GM19395 (cell line): Measurements from ENCODE around the gene RAB40C.

Experiments used
- ATAC-seq: cut with Tn5 transposase; IDR thresholded peaks from one replicate; pipeline ENCODE4 v1.9.1; 2021; ENCODE audit warnings: mild to moderate bottlenecking, moderate library complexity; ENCODE audit not compliant: unreplicated experiment

RAB40C gene

DNA sequence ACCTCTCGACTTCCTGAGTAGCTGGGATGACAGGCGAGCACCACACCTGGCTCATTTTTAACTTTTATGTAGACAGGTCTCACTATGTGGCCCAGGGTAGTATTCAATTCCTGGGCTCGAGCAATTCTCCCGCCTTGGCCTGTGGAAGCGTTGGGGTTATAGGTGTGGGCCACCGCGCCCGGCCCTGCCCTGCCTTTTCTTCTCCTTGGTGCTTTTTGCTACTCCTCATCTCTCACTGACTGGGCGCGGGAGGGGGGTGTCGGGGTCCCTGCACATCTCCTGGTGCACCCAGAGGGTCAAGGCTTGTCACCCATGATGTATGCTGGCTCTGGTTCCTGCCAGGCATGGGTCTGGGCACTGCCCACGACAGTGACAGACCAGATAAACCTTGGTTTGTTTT, 54.7 kb downstream of the RAB40C start:
- ATAC-seq = no peak

DNA sequence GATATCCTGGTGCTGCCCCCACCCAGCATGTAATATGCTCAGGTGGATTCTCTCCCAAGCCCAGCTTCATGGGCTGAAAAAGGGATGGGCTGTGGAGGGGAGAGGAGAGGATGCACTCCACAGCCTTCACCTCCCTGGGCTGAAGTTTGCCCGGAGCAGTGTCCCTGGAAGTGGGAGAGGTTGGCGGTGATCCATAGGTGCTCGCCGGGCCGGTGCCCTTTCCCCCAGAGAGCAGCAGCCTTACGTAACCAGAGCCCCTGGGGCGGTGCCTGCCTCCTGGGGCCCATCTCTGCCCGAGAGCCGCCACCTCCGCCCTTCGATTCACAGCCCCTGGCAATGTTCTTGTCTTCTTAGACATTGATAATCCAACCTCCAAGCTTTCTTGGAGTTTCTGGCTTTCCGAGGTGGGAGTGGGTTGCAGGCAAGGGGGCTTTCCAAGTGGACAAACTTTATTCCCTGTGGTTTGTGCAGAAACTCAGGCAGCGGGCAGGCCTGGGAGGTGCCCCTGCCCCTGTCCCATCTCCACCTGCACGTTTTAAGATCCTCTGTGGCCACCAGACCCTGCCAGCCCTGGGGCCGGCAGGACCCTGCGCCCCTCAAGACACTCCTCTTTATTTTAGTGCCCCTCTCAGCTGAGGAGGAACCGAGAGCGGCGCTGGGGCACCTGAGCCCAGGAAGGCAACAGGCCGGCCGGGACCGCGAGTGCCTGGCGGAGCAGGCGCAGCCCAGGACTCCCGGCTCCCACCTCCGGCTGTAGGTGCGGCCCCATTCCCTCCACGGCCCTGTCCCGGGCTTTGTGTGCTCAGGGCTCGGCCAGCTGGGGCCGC, 56.2 kb downstream of the RAB40C start:
- no peak for ATAC-seq

DNA sequence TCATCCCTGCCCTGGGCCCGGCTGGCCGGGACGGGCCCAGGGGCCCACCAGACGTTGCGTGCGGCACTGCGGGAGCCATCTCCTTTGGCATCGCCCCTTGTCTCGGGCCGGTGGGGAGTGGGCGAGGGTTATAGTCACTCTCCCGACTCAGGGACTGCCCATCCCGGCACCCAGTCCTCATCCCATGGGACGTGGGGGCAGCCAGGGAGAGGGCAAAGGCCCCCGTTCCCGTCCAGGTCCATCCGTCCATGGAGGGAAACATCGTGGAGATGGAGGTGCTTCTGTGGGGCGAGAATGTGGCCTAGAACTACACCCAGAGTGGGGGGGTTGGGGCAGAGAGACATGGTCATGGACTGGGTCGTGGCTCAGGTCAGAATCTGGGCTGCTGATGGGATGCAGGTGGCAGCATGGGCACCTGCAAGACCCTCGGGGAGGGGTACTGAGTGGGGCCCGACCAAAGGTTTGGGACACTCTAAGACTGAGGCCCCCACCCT, 56.9 kb downstream of the RAB40C start:
- ATAC-seq = no peak

DNA sequence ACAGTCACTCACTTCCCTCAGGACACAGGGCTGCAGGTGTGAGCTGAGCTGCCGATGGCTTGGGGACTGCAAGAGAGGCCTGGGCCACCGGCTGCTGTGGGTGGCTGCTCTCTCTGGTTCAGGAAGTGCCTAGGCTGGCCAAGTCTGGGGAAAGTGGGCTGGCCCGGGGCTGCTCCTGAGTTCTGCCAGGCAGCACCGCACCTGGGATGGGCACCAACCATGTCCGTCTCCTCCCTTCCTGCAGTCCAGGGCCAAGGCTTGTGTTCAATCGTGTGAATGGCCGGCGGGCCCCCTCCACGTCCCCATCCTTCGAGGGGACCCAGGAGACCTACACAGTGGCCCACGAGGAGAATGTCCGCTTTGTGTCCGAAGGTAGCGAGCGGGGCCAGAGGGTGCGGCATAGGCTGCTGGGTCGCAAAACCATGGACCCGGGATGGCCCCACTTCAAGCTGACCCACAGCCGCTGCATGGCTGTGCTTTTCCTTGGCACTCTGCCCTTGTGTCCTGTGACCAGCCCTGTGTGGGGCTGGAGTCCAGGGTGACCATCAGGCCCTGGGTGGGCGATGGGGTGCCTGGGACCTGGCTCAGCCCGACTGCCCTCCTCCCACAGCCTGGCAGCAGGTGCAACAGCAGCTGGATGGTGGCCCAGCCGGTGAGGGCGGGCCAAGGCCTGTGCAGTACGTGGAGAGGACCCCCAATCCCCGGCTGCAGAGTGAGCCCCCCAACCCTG, 57.5 kb downstream of the RAB40C start:
- no peak for ATAC-seq

DNA sequence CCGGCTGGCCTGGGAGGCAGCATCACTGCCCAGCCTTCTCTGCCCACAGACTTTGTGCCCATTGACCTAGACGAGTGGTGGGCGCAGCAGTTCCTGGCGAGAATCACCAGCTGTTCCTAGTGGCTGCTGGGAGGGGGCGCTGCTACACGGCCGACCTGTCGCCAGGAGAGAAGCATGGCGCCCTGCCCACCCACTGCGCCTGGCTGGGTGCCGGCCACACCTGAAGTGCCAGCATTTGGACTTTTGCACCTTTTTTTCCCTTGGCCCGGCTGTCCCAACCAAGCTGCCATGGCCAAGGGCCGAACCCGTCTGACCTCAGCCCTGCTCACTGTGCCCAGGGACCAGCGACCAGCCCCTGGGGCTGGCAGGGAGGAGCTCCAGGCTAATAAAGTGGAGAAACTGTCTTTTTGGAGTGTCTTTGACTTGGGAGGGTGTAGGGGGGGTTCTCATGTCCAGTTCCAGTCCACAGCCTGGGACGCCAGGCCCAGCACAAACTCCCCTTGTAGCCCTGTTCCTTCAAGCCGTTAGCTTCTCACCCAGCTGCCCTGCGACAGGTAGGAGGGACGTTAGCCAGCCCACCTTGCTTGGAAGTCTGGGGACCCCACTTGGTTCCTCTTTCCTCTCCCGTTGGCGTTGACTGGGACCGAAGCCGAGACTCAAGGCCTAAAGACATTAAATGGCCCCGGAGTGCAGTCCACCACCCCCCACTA, 58.4 kb downstream of the RAB40C start:
- ATAC-seq = no peak

DNA sequence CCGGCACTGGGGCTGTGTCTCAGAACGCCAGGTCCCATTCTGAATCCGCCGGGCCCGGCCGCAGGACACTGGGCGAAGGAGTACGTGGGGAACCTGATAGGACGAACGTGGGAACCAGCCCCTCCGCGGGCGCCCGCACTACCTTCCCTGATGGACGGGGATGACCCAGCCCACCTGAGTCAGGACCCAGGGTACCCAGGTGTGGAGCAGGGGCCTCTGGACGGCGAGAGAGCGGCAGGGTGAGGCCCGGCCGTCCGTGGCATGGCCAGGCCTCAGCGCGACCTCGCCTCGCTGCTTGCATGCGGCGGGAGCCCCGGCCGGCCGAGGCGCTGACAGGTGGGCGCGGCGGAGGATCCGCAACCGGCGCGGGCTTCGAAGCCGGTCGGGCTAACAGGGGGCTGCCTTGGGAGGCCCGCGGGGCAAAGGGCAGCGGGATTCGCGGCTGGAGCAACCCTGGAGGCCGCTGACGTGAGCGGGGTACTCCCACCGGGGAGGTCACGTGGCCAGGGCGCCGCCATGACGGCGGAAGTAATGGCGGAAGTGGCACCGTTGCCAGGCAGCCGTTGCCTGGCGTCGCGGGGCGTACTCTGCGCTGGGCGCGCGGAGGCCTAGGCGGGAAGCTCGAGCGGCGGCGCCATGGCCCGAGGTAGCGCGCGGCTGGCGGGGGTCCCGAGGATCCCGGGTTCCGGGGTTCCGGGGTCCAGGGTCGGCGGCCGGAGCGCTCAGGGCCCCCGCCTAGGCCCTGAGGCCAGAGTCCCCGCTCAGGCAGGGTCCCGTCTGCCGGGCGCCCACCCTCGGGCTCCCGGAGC, 59.1 kb downstream of the RAB40C start, which contains the start of gene WDR90:
TSS of gene WDR90 (plus strand) at position 585 of the 809 bp plus-strand sequence. CDS start at position 637, 52 bp downstream.
- peak; percentile 75 for ATAC-seq

DNA sequence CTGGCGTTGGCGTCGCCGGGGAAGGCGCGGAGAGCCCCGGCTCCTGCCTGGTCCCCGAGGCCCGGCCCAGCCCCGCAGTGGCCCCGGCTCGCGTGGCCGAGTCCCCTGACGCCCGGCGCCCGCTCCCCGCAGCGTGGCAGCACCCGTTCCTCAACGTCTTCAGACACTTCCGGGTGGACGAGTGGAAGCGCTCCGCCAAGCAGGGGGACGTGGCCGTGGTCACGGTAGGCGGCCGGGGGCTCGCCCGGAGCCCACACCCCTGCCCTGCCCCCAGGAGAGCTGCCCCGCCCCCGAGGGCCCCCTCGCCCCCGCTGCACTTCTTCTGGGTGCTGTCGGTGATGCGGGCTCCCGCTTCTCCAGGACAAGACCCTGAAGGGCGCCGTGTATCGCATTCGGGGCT, 59.8 kb downstream of the RAB40C start:
- ATAC-seq = no peak

DNA sequence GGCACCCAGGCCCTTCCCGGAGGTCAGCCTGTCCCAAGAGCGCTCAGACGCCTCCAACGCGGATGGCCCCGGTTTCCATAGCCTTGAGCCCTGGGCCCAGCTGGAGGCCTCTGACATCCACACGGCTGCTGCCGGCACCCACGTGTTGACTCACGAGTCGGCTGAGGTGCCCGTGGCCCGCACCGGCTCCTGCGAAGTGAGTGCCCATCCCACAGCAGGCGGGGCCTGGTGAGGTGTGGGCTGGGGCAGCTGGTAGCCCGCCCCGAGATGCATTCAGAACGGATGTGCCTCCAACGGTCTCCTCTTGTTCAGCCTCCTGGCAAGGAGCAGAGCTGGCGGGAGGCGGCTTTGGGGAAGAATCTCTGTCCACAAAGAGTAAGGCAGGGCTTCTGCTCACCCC, 62.0 kb downstream of the RAB40C start:
- ATAC-seq = no peak

DNA sequence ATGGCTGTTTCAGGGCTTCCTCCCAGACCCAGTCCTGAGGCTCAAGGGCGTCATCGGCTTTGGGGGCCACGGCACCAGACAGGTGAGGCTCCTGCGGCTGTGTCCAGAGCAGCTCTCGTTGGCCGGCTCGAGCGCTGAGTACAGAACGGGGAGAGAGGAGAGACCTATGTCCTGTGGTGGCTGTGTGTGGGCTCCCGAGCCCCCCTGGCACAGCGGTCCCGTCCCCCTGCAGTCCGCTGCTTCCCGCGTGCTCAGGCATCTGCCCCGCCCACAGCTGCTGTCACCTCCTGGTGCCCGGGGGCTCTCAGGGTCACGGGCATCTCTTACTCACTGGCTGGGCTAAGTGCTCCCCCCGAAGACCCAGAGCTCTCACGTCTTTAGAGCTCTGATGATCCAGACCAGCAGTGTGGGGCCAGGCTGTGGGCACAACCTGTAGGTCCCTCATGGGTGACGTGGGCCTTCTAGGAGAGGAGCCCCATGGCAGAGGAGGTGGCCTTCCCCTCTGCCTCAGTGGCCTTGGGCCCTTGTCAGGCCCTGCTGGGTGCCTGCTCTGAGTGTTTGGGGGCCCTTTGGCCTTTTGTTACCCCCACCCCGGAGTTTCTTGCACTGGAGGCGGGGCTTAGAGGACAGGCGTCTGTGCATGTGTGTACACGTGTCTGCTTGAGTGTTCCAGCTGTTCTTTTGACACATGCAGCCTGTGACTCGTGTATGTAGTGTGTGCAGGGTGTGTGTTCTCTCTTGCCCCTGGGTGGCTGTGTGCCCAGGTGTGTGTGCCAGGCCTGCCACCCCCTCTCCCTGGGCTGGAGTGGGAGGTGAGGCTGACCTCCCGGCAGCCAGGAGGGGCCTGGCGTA, 62.8 kb downstream of the RAB40C start:
- ATAC-seq = no peak

DNA sequence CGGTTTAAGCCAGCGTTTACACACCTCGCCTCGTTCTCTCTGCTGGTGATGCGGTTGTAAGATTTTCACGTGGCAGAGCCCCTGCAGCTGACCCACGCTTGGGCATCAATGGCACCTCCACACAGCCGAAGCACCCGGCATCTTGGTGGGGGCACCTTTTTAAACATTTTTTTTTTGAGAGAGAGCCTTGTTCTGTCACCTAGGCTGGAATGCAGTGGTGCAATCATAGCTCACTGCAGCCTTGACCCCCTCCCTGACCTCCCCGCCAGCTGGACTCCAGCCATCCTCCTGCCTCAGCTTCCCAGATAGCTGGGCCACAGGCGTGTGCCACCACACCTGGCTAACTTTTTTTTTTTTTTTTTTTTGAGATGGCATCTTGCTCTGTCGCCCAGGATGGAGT, 64.2 kb downstream of the RAB40C start:
- ATAC-seq = no peak

DNA sequence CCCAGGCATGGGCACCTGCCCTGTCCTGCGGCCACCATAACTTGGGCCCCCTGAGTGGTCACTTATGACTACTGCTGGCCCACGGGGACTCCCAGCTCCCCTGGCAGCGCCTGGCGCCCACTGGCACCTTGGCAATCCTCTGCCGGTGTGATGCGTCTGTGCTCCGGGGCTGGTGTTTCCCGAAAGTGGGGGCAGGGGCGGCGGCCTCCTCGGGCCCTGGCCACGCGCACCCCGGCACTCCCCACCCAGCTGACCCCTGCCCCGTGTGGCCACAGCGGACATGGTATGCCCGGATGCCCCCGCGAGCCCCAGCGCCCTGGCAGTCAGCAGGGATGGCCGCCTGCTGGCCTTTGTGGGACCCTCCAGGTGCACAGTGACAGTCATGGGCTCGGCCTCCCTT, 67.6 kb downstream of the RAB40C start:
- ATAC-seq = no peak

DNA sequence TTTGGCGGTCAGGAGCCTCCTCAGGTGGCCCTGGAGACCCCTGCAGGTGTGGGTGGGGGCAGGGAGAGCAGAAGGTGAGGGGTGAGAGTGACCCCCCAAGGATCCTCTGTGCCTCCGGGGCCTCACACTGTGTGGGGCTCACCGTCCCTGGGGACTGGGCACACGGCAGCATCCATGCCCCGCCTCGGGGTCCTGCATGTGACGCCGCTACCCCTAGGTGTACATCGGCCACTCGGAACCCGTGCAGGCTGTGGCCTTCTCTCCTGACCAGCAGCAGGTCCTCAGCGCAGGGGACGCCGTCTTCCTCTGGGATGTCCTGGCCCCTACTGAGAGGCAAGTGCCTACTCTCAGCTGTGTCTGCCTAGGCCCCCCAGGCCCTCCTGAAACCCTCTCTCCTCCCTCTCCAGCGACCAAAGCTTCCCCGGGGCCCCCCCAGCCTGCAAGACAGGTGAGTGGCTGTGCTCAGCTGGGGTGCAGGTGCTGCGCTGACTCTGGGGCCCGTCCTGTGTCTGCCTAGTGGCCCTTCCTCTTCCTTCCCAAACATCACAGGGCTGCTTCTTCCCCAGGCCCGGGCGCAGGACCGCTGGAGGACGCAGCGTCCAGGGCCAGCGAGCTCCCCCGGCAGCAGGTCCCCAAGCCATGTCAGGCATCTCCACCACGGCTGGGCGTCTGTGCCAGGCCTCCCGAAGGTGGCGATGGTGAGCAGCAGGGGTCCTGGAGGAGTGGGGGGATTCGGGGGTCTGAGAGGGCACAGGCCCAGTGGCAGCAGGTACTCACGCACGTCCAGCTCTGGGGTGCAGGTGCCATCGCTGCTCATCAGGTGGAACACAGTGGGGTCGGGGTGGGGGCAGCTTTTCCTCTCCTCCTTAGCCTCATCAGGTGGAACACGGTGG, 69.1 kb downstream of the RAB40C start:
- ATAC-seq = no peak

DNA sequence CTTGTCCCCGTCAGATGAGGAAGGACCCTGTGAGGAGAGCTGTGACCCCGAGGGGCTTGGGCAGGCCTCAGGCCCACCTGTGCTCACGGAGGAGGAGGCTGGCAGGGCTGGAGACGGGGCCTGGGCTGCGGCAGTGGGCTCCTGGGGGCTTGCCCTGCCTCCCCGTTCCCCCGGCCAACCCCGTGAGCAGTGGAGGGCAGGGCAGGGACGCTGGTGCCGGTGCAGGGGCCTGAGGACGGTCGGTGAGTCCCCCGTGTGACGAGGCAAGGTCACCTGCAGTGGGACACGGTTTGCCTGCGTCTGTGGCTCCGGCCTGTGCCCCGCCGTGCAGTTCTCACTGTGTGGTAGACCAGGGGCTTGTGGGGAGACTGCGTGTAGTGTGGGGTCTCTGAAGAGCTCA, 69.8 kb downstream of the RAB40C start:
- no peak for ATAC-seq

DNA sequence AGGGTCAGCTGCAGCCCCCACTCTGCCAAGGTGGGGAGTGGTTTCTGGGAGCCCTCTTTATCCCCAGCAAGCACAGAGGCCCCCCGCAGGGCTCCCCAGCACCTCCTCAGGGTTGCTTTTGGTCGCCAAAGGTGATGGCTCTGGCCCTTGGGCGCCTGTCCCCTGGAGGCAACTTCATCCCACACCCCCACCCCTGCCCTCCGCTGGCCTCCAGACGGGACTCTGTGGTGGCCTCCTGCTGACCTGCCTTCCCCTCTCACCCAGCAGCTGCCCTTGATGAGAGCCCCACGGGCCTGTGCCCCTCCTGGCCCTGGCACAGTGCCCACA, 70.2 kb downstream of the RAB40C start:
- ATAC-seq = no peak

DNA sequence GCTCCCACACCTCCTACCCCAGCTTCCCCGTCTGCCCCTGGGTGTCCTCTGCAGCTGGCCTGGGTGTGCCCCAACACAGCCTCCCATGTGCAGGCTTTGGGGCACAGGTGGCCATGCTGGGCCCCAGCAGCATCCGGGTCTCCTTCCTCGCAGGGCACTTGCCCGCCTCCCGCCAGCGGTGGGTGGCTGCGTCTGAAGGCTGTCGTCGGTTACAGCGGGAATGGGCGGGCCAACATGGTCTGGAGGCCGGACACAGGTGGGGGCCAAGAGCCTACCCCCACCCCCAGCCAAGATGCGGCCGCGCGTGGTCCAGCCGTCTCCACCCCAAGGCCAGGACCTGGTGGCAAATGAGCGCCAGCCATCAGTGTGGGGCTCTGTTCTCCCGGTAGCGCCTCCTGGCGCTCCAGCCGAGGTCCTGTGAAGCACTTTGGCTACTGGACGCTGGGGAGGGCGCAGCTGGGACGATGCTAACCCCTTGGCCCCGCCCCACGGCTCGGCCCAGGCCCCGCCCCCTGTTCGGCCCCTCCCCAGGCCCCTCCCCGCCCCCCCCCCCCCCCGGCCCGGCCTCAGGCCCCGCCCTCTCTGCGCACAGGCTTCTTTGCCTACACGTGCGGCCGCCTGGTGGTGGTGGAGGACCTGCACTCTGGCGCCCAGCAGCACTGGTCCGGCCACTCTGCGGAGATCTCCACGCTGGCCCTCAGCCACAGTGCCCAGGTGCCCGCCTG, 70.8 kb downstream of the RAB40C start:
- ATAC-seq = peak; percentile 53

DNA sequence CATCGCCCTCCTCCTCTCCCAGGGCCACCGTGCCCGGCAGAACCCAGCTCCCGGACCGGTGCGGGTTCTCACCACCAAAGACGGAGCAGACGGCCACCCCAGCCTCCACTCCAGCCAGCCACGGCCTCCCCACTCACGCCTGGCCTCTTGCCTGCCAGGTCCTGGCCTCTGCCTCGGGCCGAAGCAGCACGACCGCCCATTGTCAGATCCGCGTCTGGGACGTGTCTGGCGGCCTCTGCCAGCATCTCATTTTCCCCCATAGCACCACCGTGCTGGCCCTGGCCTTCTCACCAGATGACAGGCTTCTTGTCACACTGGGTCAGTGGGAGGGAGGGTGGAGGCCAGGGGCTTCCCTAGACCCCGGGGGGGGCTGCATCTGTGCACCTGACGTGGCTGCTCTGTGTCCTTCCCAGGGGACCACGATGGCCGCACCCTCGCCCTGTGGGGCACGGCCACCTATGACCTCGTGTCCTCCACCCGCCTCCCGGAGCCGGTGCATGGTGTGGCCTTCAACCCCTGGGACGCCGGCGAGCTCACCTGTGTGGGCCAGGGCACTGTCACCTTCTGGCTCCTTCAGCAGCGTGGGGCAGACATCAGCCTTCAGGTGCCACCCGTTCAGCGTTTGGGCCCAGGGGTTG, 71.4 kb downstream of the RAB40C start:
- peak; percentile 23 for ATAC-seq

DNA sequence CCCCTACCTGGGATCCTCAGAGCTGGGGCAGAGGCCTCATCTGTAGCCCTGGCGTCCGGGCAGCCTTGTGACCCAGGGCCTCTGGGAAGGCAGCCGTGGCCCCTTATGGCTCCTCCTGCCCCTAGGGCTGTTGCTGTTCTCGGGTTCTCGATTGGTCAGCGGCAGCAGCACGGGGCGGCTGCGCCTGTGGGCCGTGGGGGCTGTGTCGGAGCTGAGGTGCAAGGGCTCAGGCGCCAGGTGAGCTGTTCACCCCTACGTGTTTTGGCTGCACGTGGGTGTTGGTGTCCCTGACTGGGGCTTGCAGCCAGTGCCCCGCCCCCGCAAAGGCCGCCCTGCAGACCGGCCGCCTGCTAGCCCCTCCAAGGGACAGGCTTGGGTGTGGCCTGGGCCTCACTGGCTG, 72.2 kb downstream of the RAB40C start:
- ATAC-seq = no peak

DNA sequence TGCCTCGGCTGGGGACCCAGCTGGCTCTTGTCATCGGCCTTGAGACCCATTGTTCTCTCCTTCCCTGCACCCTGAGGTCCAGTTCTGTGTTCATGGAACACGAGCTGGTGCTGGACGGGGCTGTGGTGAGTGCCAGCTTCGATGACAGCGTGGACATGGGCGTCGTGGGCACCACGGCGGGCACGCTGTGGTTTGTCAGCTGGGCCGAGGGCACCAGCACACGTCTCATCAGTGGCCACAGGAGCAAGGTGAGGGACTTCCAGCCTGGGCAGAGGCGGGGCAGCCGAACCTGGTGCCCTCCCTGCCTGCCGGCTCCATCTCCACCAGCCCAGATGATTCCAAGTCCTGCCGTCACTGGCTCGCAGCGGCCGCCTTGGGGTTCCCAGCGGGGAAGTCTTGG, 72.7 kb downstream of the RAB40C start:
- no peak for ATAC-seq
